HFF-Myc (cell line): Measurements from ENCODE around the gene GRM4.

Experiments used
- DNase-seq: peaks from one replicate; pipeline ENCODE4 v3.0.0-alpha.2; 2011; ENCODE audit warnings: low read depth; ENCODE audit errors: extremely low read depth
- H3K4me3 ChIP-seq: replicated peaks from 2 replicates; pipeline ENCODE4 v1.5.1; 2011; ENCODE audit warnings: low read depth, mild to moderate bottlenecking, control low read depth, low read length
- CTCF ChIP-seq: IDR thresholded peaks from 2 replicates; pipeline ENCODE4 v1.5.1; 2012; ENCODE audit warnings: mild to moderate bottlenecking, low read depth, low read length, control low read depth; ENCODE audit errors: missing control alignments

The GRM4 gene

GRCh38 chr6:33981861-33982260 lies 164.0 kb downstream of the GRM4 start:
- no peak overlapping the region for H3K4me3 ChIP-seq
- DNase-seq = no peak
- TF ChIP-seq CTCF = no peak

- no peak for DNase-seq
- TF ChIP-seq CTCF = no peak
- no peak overlapping the region for H3K4me3 ChIP-seq
Observed at GRCh38 chr6:33981421-33981820, 164.5 kb downstream of the GRM4 start.

GRCh38 chr6:33980176-33981175 lies 165.4 kb downstream of the GRM4 start:
- DNase-seq = no peak
- TF ChIP-seq CTCF = no peak

GRCh38 chr6:33979750-33980149 lies 166.1 kb downstream of the GRM4 start:
- no peak for DNase-seq
- no peak overlapping the region for H3K4me3 ChIP-seq
- no peak for TF ChIP-seq CTCF

More at GRCh38 chr6:33980176-33981175, 165.4 kb downstream of the GRM4 start:
- no peak overlapping the region for H3K4me3 ChIP-seq

- H3K4me3 ChIP-seq = no peak overlapping the region
- TF ChIP-seq CTCF = no peak
- no peak for DNase-seq
Observed at GRCh38 chr6:33978412-33979150, 167.3 kb downstream of the GRM4 start.

GRCh38 chr6:33977606-33978411 lies 168.1 kb downstream of the GRM4 start:
- no peak overlapping the region for H3K4me3 ChIP-seq
- DNase-seq = no peak
- TF ChIP-seq CTCF = no peak
